ENCODE results near the gene PHETA1. TPM values are rescaled to one million over a fixed set of nuclear protein-coding genes. Genes with fewer than 3 reads are reported as not detected.
A peak's percentile ranks its signal among the peaks of the same experiment; 100 is the strongest.

PHETA1 gene
- total and polyA plus RNA-seq, 2 donors (not counting 3 experiments of a cell fraction or from before 2014, with no cell fraction given), result 10.6 to 20.0 TPM

- peak overlapping the region; percentile 71 for H2AFZ ChIP-seq (ENCODE audit: low read depth, low read length)
- no peaks in the 10 kb centered on the region for H4K20me1 ChIP-seq (replicated peaks; ENCODE audit: control insufficient read depth, extremely low read depth, insufficient read depth, low read length)
- peaks cover 11% of the 10 kb centered on the region for H3K79me2 ChIP-seq (ENCODE audit: control insufficient read depth, insufficient read depth, low read length)
- no peaks in the 10 kb centered on the region for H3K9me1 ChIP-seq (replicated peaks; ENCODE audit: control insufficient read depth, extremely low read depth, insufficient read depth, low read length)
- ChIA-PET POLR2A (interaction anchor here (0.5 kb wide), 1 partner anchor 260 kb away, joined by 3 read pairs; no protein-coding TSS in a partner anchor), CTCF (interaction anchor here (0.7 to 3.0 kb wide), 6 partner anchors 27 to 158 kb away, joined by 3 to 31 read pairs (median 3); no protein-coding TSS in a partner anchor)
- peaks cover 0 to 3% of the 10 kb centered on the region in 2 experiments for H3K36me3 ChIP-seq (ENCODE audit: control insufficient read depth in 2 of 2, extremely low read depth in 1 of 2, insufficient read depth in 2 of 2, low read length in 2 of 2)
- peak overlapping the region; percentile 72 for H3K4me2 ChIP-seq (ENCODE audit: insufficient read depth, low read length)
- H3K27ac ChIP-seq (ENCODE audit: insufficient read depth, low read depth, low read length), result no peak overlapping the region
- BruUV-seq (replicated peaks), result no TSS peak
- dilution Hi-C loops (cut with MboI; ENCODE audit: extremely low pct_ligation_motif_present, low sequenced_read_pairs), result no loop called here
- TF ChIP-seq MYC (IDR thresholded peaks at IDR 0.05; ENCODE audit: low read depth, low read length) (no peak), FOS (IDR thresholded peaks at IDR 0.05; ENCODE audit: borderline replicate concordance, insufficient read depth, low read length) (no peak), POLR2A (IDR thresholded peaks at IDR 0.05; ENCODE audit: low read depth, low read length) (no peak), GATA2 (IDR thresholded peaks at IDR 0.05; ENCODE audit: insufficient read depth, insufficient read length, low read depth, low read length) (no peak), JUN (IDR thresholded peaks at IDR 0.05; ENCODE audit: borderline replicate concordance, insufficient read depth, insufficient read length, low read depth) (no peak)
- intact Hi-C loops (cut with micrococcal nuclease), result loop anchor here (2.0 kb wide), 1 partner anchor 27 kb away; no protein-coding TSS in a partner anchor
- H3K4me1 ChIP-seq (ENCODE audit: control insufficient read depth, extremely low read depth, insufficient read depth, low read length), result peaks cover 21% of the 10 kb centered on the region
- no peaks in the 10 kb centered on the region for H3K27me3 ChIP-seq (ENCODE audit: control insufficient read depth in 2 of 2, insufficient read depth in 2 of 2, low read length in 2 of 2)
- no peak for DNase-seq (ENCODE audit: low read depth, low spot score)
- H3K9me3 ChIP-seq (replicated peaks; ENCODE audit: control insufficient read depth, insufficient read depth, low read length), result no peaks in the 10 kb centered on the region
- FAIRE-seq, result peak; percentile 54
- no peak overlapping the region for H3K9ac ChIP-seq (replicated peaks; ENCODE audit: extremely low read depth, insufficient read depth, low read length)
- H3K4me3 ChIP-seq (replicated peaks in 1 of 3; ENCODE audit: insufficient read depth in 1 of 3, low read depth in 1 of 3, low read length in 3 of 3), result peak overlapping the region; percentile 58 to 94 (median 87)
Measured at GRCh38 chr12:111369496-111370220, 763 bp upstream of the PHETA1 start.

- Histone ChIP-seq H3K9me1 (replicated peaks; ENCODE audit: control insufficient read depth, extremely low read depth, insufficient read depth, low read length) (no peaks in the 10 kb centered on the region), H3K4me1 (ENCODE audit: control insufficient read depth, extremely low read depth, insufficient read depth, low read length) (peaks cover 27% of the 10 kb centered on the region), H3K27me3 (ENCODE audit: control insufficient read depth in 2 of 2, insufficient read depth in 2 of 2, low read length in 2 of 2) (no peaks in the 10 kb centered on the region), H3K4me3 (replicated peaks in 1 of 3; ENCODE audit: insufficient read depth in 1 of 3, low read depth in 1 of 3, low read length in 3 of 3) (peak overlapping the region; percentile 79 to 94 (median 87)), H3K36me3 (ENCODE audit: control insufficient read depth in 2 of 2, extremely low read depth in 1 of 2, insufficient read depth in 2 of 2, low read length in 2 of 2) (peaks cover 0 to 4% of the 10 kb centered on the region in 2 experiments), H3K9ac (replicated peaks; ENCODE audit: extremely low read depth, insufficient read depth, low read length) (peak overlapping the region; percentile 88), H2AFZ (ENCODE audit: low read depth, low read length) (peak overlapping the region; percentile 75), H4K20me1 (replicated peaks; ENCODE audit: control insufficient read depth, extremely low read depth, insufficient read depth, low read length) (no peaks in the 10 kb centered on the region), H3K4me2 (ENCODE audit: insufficient read depth, low read length) (peak overlapping the region; percentile 97), H3K79me2 (ENCODE audit: control insufficient read depth, insufficient read depth, low read length) (peaks cover 11% of the 10 kb centered on the region), H3K27ac (ENCODE audit: insufficient read depth, low read depth, low read length) (peak overlapping the region; percentile 57), H3K9me3 (replicated peaks; ENCODE audit: control insufficient read depth, insufficient read depth, low read length) (no peaks in the 10 kb centered on the region)
- dilution Hi-C loops (cut with MboI; ENCODE audit: extremely low pct_ligation_motif_present, low sequenced_read_pairs) (no loop called here), intact Hi-C loops (cut with micrococcal nuclease) (loop anchor here (2.0 kb wide), 1 partner anchor 28 kb away; no protein-coding TSS in a partner anchor)
- ChIA-PET POLR2A (no interaction called here), CTCF (interaction anchor here (0.8 to 3.0 kb wide), 11 partner anchors 9 to 162 kb away, joined by 3 to 31 read pairs (median 4); no protein-coding TSS in a partner anchor)
- DNase-seq (ENCODE audit: low read depth, low spot score), result peak; percentile 18
- BruUV-seq (replicated peaks), result TSS peak; percentile 74
- peak; percentile 21 for FAIRE-seq
- no peak for TF ChIP-seq POLR2AphosphoS5 (IDR thresholded peaks at IDR 0.05; ENCODE audit: insufficient read depth, low read depth, low read length)
- TF ChIP-seq CTCF (IDR thresholded peaks at IDR 0.05; ENCODE audit: extremely low read depth in 1 of 2, insufficient read depth in 1 of 2, low read depth in 1 of 2, low read length in 2 of 2), result no peak
- TF ChIP-seq MYC (IDR thresholded peaks at IDR 0.05; ENCODE audit: low read depth, low read length), result no peak
- no peak for TF ChIP-seq POLR2A (IDR thresholded peaks at IDR 0.05; ENCODE audit: low read depth, low read length)
- no peak for TF ChIP-seq FOS (IDR thresholded peaks at IDR 0.05; ENCODE audit: borderline replicate concordance, insufficient read depth, low read length)
- no peak for TF ChIP-seq MAX (IDR thresholded peaks at IDR 0.05; ENCODE audit: insufficient read depth, insufficient read length)
- no peak for TF ChIP-seq EZH2 (IDR thresholded peaks at IDR 0.05; ENCODE audit: borderline replicate concordance, low read depth, low read length, severe bottlenecking)
Measured at GRCh38 chr12:111368291-111368787, 556 bp downstream of the PHETA1 start.

All from endothelial cell of umbilical vein (primary cell).